HepG2 (cell line): ENCODE data around the gene SLC25A11. TPM values are rescaled to one million over a fixed set of nuclear protein-coding genes. Genes with fewer than 3 reads are reported as not detected.

Source experiments
- CREB3 ChIP-seq: sonication (generic); formaldehyde crosslinking; IDR thresholded peaks from 2 replicates; pipeline ENCODE4 v1.5.0; 2020; ENCODE audit warnings: missing genetic modification reagents
- GLMP ChIP-seq: sonication (generic); formaldehyde crosslinking; IDR thresholded peaks from 2 replicates; pipeline ENCODE4 v1.9.0; 2021; ENCODE audit warnings: missing genetic modification reagents, mild to moderate bottlenecking, borderline replicate concordance
- GPBP1L1 ChIP-seq: sonication (generic); formaldehyde crosslinking; IDR thresholded peaks from 2 replicates; pipeline ENCODE4 v1.5.0; 2020; ENCODE audit warnings: mild to moderate bottlenecking, missing genetic modification reagents
- KAT2B ChIP-seq: fragments of 150-350 bp; IDR thresholded peaks from 2 replicates; pipeline ENCODE4 v1.6.1; 2014; ENCODE audit warnings: low read depth, low read length, borderline replicate concordance
- NR1H2 ChIP-seq: sonication (generic); formaldehyde crosslinking; IDR thresholded peaks from 2 replicates; pipeline ENCODE4 v1.8.1; 2022; ENCODE audit warnings: low read depth, missing genetic modification reagents, borderline replicate concordance
- PITX1 ChIP-seq: sonication (generic); formaldehyde crosslinking; IDR thresholded peaks from 2 replicates; pipeline ENCODE4 v1.5.1; 2020; ENCODE audit warnings: mild to moderate bottlenecking, missing genetic modification reagents
- RFXAP ChIP-seq: sonication (generic); formaldehyde crosslinking; IDR thresholded peaks from 2 replicates; pipeline ENCODE4 v1.4.0; 2020; ENCODE audit warnings: missing genetic modification reagents, borderline replicate concordance
- THAP11 ChIP-seq: IDR thresholded peaks from 2 replicates; pipeline ENCODE4 v1.6.1; 2016; ENCODE audit warnings: missing biosample characterization, missing genetic modification reagents
- THAP8 ChIP-seq: sonication (generic); formaldehyde crosslinking; IDR thresholded peaks from 2 replicates; pipeline ENCODE4 v1.5.1; 2020; ENCODE audit warnings: missing genetic modification reagents, mild to moderate bottlenecking, borderline replicate concordance
- TP53 ChIP-seq: sonication (generic); formaldehyde crosslinking; conservative IDR thresholded peaks from 2 replicates; pipeline ENCODE4 v1.4.0; 2020; ENCODE audit warnings: missing genetic modification reagents
- WIZ ChIP-seq: sonication (generic); formaldehyde crosslinking; IDR thresholded peaks from 2 replicates; pipeline ENCODE4 v1.5.1; 2020; ENCODE audit warnings: mild to moderate bottlenecking, missing genetic modification reagents
- ZFP36L2 ChIP-seq: sonication (generic); formaldehyde crosslinking; IDR thresholded peaks from 2 replicates; pipeline ENCODE4 v1.4.0; 2020; ENCODE audit warnings: missing genetic modification reagents
- ZMYM3 ChIP-seq: sonication (generic); formaldehyde crosslinking; IDR thresholded peaks from 2 replicates; pipeline ENCODE4 v1.5.1; 2020; ENCODE audit warnings: mild to moderate bottlenecking, missing genetic modification reagents
- ZNF205 ChIP-seq: IDR thresholded peaks from 2 replicates; pipeline ENCODE4 v1.6.1; 2018; ENCODE audit warnings: missing biosample characterization, missing genetic modification reagents
- ZNF230 ChIP-seq: sonication (generic); formaldehyde crosslinking; IDR thresholded peaks from 2 replicates; pipeline ENCODE4 v1.4.0; 2020; ENCODE audit warnings: mild to moderate bottlenecking, missing genetic modification reagents
- ZNF383 ChIP-seq: sonication (generic); formaldehyde crosslinking; IDR thresholded peaks from 2 replicates; pipeline ENCODE4 v1.4.0; 2020; ENCODE audit warnings: missing genetic modification reagents, mild to moderate bottlenecking, borderline replicate concordance
- ZNF547 ChIP-seq: sonication (generic); formaldehyde crosslinking; IDR thresholded peaks from 2 replicates; pipeline ENCODE4 v1.5.1; 2020; ENCODE audit warnings: mild to moderate bottlenecking, missing genetic modification reagents
- ZSCAN5A ChIP-seq: sonication (generic); formaldehyde crosslinking; IDR thresholded peaks from 2 replicates; pipeline ENCODE4 v1.8.0; 2022; ENCODE audit warnings: mild to moderate bottlenecking, missing genetic modification reagents, borderline replicate concordance
- polyA plus RNA-seq, 8 experiments: library from polyadenylated mRNA; depleted of rRNA in 3 of 8; stranded (reverse) in 7 of 8; unstranded in 1 of 8; fragments of >200 nt; fragmentation: Illumina TruSeq in 4 of 8; extraction: Trizol in 4 of 8; gene quantifications; 2 replicates each; pipeline versions ENCODE4 v1.2.1 to v1.2.3, GENCODE V29; 2011 to 2016; ENCODE audit warnings: low read depth in 4 of 8, missing spikeins in 1 of 8, mixed read lengths in 1 of 8; ENCODE audit not compliant: insufficient read depth in 1 of 8
- total RNA-seq, 5 experiments: library from RNA; depleted of rRNA; stranded (reverse); fragments of >200 nt; fragmentation: Illumina TruSeq; extraction: Trizol; gene quantifications; 2 replicates each; pipeline ENCODE4 v1.2.3, GENCODE V29; 2016; ENCODE audit warnings: low read depth in 1 of 5
- TF ChIP-seq, protein P1 (sequence below): sonication (generic); formaldehyde crosslinking; IDR thresholded peaks from 2 replicates; pipeline ENCODE4 v1.4.0; 2020; ENCODE audit warnings: low read depth, mild to moderate bottlenecking, missing genetic modification reagents
- TF ChIP-seq, protein P2 (sequence below): sonication (generic); formaldehyde crosslinking; IDR thresholded peaks from 2 replicates; pipeline ENCODE4 v1.4.0; 2020; ENCODE audit warnings: missing genetic modification reagents
- TF ChIP-seq, protein P3 (sequence below): IDR thresholded peaks from 2 replicates; pipeline ENCODE4 v1.6.1; 2012; ENCODE audit warnings: inconsistent platforms

Gene SLC25A11
- total and polyA plus RNA-seq, 2 of the 13 experiments (the other 11 are each of a cell fraction or from before 2014, with no cell fraction given), result 35.4 to 47.2 TPM

DNA sequence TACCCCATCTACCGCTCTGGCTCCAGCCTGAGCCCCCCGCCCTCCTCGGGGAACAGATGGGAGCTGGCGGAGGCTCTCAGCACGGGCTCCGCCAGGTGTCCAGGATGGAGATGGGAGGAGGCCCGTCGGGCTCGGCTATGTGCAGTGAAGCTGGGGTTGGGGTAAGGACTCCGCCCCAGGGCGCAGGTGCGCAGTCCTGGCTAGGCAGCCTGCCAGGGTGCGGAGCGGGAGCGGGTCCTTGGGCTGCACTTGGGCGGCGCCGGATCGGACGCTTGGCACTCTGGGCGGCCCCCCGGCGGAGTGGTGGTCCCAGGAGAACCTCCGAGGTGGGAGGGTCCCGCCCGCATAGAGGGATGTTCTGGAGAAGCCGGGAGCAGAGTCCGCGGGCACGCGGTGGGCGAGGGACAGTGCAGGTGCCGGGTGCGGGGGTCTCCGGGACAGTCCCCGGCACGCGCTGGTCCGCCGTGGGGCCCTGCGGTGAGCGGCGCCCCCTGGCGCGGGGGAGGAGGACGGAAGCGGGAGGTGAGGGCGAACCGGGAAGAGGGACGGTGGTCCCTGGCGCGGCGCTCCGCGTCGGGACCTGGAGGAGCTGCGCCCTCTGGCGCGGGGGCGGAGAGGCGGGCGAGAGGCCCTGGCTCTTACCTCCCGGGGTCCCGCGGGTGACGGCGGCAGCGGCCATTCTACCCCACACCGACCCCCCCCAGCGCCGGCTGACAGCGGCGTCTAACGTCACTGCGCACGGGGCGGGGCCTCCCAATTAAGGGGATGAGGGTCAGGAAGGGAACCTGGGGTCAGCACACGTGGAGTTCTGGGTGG lies 47.3 kb upstream of the SLC25A11 start, which contains the start of gene CAMTA2 (continued):
- TF ChIP-seq TP53 (CRISPR knock-in tag) (no peak), WIZ (no peak; the same call in 1 of the 2 replicates), ZNF205 (CRISPR knock-in tag) (peak; percentile 48; the same call in 1 of the 2 replicates), KAT2B (no peak), ZNF547 (peak; percentile 93), ZNF230 (CRISPR knock-in tag) (no peak), ZSCAN5A (CRISPR knock-in tag) (peak; percentile 63; the same call in 1 of the 2 replicates), NR1H2 (CRISPR knock-in tag) (no peak), THAP8 (CRISPR knock-in tag) (peak; percentile 94), THAP11 (peak; percentile 87), ZMYM3 (no peak; the same call in 1 of the 2 replicates), PITX1 (CRISPR knock-in tag) (0 out of 2 replicates have a peak, but pooled peaks have one; percentile 12), GPBP1L1 (no peak), GLMP (no peak), ZFP36L2 (CRISPR knock-in tag) (no peak), RFXAP (CRISPR knock-in tag) (peak; percentile 53; the same call in 1 of the 2 replicates), CREB3 (no peak; the same call in 1 of the 2 replicates), ZNF383 (CRISPR knock-in tag) (no peak)
- TF ChIP-seq, protein P1, sequence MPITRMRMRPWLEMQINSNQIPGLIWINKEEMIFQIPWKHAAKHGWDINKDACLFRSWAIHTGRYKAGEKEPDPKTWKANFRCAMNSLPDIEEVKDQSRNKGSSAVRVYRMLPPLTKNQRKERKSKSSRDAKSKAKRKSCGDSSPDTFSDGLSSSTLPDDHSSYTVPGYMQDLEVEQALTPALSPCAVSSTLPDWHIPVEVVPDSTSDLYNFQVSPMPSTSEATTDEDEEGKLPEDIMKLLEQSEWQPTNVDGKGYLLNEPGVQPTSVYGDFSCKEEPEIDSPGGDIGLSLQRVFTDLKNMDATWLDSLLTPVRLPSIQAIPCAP (CRISPR knock-in tag), result no peak
- TF ChIP-seq, protein P2, sequence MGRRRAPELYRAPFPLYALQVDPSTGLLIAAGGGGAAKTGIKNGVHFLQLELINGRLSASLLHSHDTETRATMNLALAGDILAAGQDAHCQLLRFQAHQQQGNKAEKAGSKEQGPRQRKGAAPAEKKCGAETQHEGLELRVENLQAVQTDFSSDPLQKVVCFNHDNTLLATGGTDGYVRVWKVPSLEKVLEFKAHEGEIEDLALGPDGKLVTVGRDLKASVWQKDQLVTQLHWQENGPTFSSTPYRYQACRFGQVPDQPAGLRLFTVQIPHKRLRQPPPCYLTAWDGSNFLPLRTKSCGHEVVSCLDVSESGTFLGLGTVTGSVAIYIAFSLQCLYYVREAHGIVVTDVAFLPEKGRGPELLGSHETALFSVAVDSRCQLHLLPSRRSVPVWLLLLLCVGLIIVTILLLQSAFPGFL (CRISPR knock-in tag), result no peak
- TF ChIP-seq, protein P3, sequence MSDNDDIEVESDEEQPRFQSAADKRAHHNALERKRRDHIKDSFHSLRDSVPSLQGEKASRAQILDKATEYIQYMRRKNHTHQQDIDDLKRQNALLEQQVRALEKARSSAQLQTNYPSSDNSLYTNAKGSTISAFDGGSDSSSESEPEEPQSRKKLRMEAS, result peak; percentile 83
